Keratinocyte (primary cell): ENCODE results near the gene FBXW12.

Experiments used
- CTCF ChIP-seq, 3 experiments: IDR thresholded peaks in 1 of 3; conservative IDR thresholded peaks in 1 of 3; optimal IDR thresholded peaks in 1 of 3; 2 replicates in 2 of 3; 3 replicates in 1 of 3; pipeline versions ENCODE3 to v1.5.1; 2011; ENCODE audit warnings: low read length in 3 of 3, mild to moderate bottlenecking in 3 of 3, moderate library complexity in 2 of 3, control low read depth in 1 of 3, inconsistent platforms in 1 of 3; ENCODE audit not compliant: insufficient read depth in 2 of 3; ENCODE audit errors: extremely low read depth in 1 of 3
- EZH2 ChIP-seq: IDR thresholded peaks from one replicate; pipeline ENCODE4 v1.6.1; 2012; ENCODE audit warnings: inconsistent platforms, mild to moderate bottlenecking, low read length, moderate library complexity

GRCh38 chr3:48429317-48429959, 57.4 kb downstream of the FBXW12 start:
- TF ChIP-seq CTCF (optimal IDR thresholded peaks at IDR 0.05 in 1 of 3, IDR thresholded peaks at IDR 0.05 in 1 of 3, conservative IDR thresholded peaks at IDR 0.05 in 1 of 3; ENCODE audit: extremely low read depth in 1 of 3, insufficient read depth in 2 of 3, low read length in 3 of 3) (no peak), EZH2 (no peak)
